Measurements from ENCODE around the gene RTEL1.
"Not testable (repeated sequence)": the region's sequence is repeated elsewhere in the genome, so short reads cannot be mapped to it uniquely, and the experiment has no call there.

RTEL1 gene

DNA sequence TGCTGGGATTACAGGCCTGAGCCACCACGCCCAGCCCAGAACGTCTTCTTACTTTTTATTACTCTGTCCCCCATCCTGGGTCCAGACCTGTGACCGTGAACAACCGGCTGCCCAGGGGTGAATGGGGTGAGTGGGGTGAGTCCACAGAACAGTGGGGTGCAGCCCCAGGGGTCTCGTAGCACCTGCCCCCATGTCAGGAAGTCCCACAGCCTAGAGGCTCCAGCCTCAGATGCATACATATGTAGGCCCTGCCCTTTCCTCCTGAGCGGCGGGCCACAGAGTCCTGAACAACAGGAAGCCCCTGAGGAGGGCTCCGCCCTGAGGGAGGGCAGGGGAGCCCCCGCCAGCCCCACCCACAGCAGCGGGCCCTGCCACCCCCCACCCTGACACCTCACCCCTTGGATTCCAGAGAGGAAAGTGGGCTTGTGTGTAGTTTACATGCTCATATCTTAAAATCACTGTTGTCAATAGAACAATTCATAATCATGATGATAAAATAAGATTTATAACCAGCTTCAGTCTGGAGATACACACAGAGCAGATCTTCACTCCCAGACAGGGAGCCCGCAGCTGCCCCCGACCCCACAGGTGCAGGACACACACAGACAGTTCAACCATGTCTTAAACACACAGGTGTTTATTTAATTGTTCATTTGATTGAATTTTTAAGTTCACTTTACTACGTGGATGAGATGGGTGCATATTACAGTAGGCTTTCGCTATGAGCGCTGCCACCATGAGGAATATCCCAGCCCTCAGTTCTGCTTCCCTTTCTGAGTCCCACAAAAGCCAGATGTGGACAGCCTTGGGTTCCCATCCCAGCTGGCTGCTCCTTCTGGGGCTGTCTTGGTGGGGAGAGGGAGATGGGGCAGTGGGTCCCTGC is 18.8 kb upstream of the RTEL1 start:
- DNase-seq (ENCODE audit: extremely low read depth, low read depth) = no peak
- TF ChIP-seq, protein P1, sequence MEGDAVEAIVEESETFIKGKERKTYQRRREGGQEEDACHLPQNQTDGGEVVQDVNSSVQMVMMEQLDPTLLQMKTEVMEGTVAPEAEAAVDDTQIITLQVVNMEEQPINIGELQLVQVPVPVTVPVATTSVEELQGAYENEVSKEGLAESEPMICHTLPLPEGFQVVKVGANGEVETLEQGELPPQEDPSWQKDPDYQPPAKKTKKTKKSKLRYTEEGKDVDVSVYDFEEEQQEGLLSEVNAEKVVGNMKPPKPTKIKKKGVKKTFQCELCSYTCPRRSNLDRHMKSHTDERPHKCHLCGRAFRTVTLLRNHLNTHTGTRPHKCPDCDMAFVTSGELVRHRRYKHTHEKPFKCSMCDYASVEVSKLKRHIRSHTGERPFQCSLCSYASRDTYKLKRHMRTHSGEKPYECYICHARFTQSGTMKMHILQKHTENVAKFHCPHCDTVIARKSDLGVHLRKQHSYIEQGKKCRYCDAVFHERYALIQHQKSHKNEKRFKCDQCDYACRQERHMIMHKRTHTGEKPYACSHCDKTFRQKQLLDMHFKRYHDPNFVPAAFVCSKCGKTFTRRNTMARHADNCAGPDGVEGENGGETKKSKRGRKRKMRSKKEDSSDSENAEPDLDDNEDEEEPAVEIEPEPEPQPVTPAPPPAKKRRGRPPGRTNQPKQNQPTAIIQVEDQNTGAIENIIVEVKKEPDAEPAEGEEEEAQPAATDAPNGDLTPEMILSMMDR (IDR thresholded peaks at IDR 0.05; ENCODE audit: low read depth, low read length, missing control alignments) = no peak
- no peak overlapping the region for H3K4me3 ChIP-seq (replicated peaks; ENCODE audit: low read depth, low read length)

DNA sequence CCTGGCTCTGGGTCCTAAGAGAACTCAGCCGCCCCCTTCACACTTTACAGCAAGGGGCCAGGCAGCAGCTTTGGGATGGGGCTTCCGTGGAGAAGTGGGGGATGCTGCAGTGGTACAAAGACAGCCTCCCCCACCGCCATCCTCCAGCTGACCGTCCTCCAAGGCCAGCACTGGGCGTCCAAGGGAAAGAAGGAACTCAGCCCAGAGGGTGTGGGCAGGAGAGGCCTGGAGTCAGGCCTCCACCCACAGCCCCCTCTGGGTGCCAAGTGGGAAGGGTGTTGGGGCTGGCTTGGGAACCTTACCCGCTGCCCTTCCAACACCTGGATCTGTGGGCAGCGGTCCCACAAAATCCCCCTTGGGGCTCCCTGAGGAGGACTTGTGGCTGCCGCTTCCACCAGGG is 18.0 kb upstream of the RTEL1 start:
- TF ChIP-seq, protein P1 (IDR thresholded peaks at IDR 0.05; ENCODE audit: low read depth, low read length, missing control alignments) = no peak
- DNase-seq (ENCODE audit: extremely low read depth, low read depth) = no peak
- H3K4me3 ChIP-seq (replicated peaks; ENCODE audit: low read depth, low read length) = no peak overlapping the region

- not testable (repeated sequence) for DNase-seq (ENCODE audit: extremely low read depth, low read depth); H3K4me3 ChIP-seq (replicated peaks; ENCODE audit: low read depth, low read length)
Observed at GRCh38 chr20:63640686-63641085, 17.4 kb upstream of the RTEL1 start.

DNA sequence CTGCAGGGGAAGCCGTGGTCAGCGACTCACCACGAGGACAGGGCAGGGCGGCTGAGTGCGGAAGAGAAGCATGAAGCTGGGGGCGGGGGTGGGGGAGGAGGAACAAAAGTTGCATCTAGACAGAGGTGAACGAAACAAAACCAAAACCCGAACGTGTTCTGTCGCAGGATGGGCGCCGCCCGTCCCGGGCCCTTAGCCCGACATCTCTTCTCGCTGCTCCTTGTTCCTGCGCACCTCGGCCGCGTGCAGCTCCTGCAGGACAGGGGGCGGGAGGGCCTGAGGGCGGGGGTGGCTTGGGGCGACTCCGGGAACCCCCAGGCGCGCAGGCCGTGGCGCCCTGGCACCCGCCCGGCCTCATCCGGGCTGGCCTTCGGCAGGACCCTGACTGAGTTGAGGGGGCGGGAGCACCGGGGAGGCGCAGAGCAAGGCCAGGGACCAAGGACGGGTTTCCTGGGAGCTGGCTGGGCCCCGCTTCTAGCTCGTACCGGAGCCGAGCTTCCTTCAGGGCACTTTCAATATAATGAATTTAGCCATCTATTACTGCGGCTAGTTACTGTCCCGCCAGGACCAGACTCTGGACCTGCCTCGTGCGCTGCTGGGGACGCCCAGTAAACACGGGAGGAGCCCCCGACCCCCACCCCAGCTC is 16.8 kb upstream of the RTEL1 start:
- no peak for DNase-seq (ENCODE audit: extremely low read depth, low read depth)
- TF ChIP-seq, protein P1 (IDR thresholded peaks at IDR 0.05; ENCODE audit: low read depth, low read length, missing control alignments) = no peak
- no peak overlapping the region for H3K4me3 ChIP-seq (replicated peaks; ENCODE audit: low read depth, low read length)

GRCh38 chr20:63641792-63642523 is 16.2 kb upstream of the RTEL1 start:
- TF ChIP-seq, protein P1 (IDR thresholded peaks at IDR 0.05; ENCODE audit: low read depth, low read length, missing control alignments) = peak; percentile 7
- DNase-seq (ENCODE audit: extremely low read depth, low read depth) = no peak
- H3K4me3 ChIP-seq (replicated peaks; ENCODE audit: low read depth, low read length) = peak overlapping the region; percentile 31

DNA sequence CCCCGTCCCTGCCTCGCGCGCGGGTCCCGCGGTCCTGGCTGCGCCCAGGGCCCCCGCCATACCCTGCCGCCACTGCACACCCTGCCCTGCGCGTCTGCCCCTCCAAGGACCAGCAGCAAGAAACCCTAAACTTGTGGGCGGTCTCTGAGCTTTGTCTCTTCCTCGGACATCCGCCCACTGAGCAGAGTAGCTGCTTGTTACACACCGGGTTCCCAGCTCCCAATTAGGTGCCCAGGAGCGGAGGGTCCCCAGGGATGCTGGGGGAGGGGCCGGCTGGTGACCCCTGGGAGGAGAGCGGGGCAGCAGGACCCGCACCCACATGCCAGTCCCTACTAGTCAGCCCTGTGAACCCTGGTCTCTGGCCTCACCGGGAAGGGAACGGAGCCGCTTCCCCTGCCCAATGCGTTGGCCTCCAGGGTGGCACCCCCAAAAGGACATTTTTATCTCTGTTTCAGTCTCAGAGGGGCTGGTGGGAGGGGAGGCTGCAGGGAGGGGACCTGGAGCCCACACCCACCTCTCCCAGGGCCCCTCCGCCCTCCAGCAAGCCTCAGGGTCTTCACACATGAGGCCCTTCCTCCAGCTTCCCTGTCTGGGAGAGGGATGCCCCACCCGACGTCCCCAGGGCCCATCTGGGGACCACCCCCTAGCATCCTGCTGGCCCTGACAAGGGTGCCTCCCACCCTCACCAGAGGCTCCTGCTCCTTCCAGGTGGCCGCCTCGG is 15.4 kb upstream of the RTEL1 start:
- H3K4me3 ChIP-seq (replicated peaks; ENCODE audit: low read depth, low read length) = peak overlapping the region; percentile 31
- TF ChIP-seq, protein P1 (IDR thresholded peaks at IDR 0.05; ENCODE audit: low read depth, low read length, missing control alignments) = no peak
- no peak for DNase-seq (ENCODE audit: extremely low read depth, low read depth)

Measured in HFF-Myc (cell line).